ENCODE data around the gene TMEM131L.
"Not testable (repeated sequence)": the region's sequence is repeated elsewhere in the genome, so short reads cannot be mapped to it uniquely, and the experiment has no call there.

TMEM131L gene

DNA sequence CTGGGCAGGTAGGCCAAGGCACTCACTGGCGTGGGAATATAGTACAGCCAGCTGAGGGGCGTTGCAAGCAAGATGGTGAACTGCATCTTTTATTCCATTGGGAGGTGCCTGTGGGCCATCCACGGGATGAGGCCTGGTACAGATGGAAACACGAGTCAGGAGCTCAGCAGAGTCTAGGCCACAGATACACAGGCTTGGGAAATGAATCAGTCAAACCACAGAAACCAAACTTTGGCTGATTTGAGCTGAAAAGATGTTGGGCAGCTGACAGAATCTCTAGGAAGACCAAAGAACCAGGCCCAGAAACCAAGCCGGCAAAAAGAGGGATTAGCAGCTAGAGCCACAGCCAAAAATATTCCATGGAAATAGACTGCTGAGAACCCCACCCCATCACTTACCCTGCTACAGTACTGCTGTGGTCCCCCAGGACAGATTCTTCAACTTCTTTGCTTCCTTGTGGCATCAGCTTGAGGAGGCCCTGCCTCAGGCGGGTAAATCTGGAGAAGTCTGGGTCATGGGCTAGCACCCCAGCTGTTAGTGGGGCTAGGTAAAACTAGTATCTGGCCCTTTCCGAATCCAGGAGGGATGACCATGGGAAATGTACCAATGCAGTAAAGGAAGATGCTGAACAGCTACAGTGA, 75.4 kb downstream of the TMEM131L start:
- DNase-seq (ENCODE audit: low spot score) = peak; percentile 91

DNA sequence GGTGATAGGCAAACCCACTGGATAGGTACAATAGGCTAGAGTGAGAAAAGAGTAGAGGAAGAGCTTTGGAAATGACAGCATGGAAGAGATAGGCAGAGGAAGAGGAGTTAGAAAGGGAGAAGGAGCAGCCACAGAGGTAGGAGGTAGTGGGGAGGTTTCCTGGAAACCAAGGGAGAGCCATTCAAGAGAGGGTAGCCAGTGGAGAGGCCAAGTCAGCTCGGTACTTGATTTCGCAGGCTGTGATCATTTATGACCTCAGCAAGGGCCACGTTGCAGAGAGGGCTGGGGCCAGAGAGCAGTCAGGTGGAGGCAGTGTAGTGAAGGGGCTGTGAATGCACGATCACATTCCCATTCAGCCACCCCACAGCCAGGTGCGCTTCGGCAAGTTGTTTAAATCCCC, 76.0 kb downstream of the TMEM131L start:
- no peak for DNase-seq (ENCODE audit: low spot score)

DNA sequence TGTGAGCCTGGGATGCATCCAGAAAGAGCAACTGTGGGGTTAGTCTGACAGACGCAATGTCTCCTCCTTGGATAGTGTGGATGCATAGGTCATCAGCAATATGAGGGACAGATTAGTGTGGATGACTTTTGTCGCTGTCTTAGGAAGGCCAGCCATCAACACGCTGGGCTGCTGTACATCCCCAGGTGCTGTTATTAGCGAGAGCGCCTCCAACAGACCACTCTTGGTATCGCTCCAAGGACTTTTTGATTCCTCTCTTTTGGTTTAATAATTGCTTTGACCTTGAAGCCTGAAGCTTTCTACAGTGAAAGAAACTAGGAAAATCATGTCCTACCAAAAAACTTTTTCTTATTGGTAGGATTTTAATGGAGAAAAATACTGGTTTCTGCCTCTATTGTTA, 76.7 kb downstream of the TMEM131L start:
- DNase-seq (ENCODE audit: low spot score) = no peak

DNA sequence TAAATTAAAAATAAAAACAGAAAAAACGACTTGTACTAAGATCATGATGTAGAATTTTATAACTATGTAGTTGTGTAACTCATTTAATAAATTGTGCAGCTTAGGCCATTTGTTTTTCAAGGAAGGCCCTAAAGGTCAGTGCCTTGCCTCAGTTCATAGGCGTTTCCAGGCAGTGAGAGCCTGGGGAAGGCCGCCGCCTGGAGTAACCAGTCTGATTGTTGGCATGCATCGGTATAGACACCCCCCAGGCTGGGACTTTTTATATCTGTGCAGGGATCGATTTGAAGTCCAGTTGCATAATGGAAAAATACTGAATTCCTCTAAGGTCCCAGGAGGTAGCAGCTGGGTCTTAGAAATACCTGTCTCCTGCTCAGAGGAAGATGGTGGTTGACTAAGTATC, 77.2 kb downstream of the TMEM131L start:
- DNase-seq (ENCODE audit: low spot score) = no peak

DNA sequence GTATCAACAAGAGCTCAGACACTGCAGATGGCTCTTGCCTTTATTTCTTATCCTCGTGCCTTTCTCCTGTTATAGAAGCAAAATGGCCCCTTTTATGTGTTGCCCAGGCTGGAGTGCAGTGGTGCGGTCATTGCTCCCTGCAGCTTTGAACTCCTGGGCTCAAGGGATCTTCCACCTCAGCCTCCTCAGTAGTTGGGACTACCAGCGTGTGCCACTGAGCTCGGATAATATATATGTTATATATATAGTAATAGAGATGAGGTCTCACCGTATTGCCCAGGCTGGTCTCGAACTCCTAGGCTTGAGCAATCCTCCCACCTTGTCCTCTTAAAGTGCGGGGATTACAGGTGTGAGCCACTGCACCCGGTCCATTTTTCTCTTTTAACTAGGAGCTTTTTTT, 79.7 kb downstream of the TMEM131L start:
- no peak for DNase-seq (ENCODE audit: low spot score)

DNA sequence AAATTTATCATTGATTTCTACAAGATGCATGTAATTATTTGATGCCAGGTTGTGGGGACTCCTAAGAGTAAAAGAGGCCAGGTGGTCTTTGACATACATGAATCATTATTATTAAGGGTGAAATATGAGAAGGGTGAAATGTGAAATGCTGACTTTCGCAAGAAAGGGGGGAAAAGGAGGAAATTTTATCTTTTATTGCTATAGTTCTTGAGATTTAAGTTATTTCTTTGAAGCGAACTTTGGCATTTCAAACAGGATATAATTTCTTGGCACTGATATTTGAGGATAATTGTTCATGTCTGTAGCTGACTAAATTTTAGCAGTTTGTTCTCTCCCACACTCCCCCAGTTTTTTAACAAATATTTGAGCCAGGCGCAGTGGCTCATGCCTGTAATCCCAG, 80.1 kb downstream of the TMEM131L start:
- no peak for DNase-seq (ENCODE audit: low spot score)

DNA sequence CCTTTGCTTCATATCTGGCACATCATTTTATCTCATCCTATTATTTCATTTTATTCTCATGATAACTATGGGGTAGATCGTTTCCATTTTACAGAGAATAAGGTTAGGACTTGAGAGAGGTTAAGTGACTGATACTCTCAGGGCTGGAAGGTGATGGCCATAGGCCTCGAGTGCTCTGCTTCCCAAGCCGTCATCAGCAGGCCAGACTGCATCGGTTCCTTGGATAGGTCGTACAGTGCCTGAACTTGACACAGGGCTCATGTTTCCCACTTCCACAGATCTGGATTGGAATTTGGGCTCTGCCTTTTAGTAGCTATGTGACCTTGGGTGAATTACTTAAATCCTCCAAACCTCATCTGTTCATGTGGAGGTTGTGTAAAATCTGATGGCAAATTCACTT, 81.4 kb downstream of the TMEM131L start:
- no peak for DNase-seq (ENCODE audit: low spot score)

DNA sequence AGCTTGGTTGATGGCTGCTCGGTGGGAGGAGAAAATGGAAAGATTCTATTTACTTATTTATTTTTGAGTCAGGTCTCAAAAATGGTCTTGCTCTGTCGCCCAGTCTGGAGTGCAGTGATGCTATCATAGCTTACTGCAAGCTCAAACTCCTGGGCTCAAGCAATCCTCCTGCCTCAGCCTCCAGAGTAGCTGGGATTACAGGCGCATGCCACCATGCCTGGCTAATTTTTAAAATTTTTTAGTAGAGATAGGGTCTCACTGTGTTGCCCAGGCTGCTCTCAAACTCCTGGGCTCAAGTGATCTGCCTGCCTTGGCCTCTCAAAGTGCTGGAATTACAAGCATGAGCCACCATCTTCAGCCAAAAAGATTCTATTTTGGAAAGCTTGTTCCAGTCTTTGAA, 82.7 kb downstream of the TMEM131L start:
- DNase-seq (ENCODE audit: low spot score) = not testable (repeated sequence)

DNA sequence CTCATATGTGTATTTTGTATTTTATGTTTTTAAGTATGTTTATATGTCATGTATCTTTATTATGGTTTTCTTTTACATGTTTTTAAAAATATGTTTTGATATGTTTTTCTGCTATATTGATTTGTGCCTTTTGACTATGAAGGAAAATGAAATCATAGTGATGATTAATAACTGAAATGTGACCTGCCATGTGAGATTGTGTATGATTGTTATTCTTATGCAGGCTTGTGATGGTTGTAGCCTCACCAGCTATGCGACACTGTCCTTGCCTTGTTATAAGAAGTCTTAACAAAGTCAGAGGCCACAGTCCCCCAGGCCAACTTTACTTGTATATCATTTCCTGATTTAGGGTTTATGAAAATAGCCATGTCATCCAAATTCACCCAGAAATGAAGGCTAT, 83.2 kb downstream of the TMEM131L start:
- DNase-seq (ENCODE audit: low spot score) = no peak

DNA sequence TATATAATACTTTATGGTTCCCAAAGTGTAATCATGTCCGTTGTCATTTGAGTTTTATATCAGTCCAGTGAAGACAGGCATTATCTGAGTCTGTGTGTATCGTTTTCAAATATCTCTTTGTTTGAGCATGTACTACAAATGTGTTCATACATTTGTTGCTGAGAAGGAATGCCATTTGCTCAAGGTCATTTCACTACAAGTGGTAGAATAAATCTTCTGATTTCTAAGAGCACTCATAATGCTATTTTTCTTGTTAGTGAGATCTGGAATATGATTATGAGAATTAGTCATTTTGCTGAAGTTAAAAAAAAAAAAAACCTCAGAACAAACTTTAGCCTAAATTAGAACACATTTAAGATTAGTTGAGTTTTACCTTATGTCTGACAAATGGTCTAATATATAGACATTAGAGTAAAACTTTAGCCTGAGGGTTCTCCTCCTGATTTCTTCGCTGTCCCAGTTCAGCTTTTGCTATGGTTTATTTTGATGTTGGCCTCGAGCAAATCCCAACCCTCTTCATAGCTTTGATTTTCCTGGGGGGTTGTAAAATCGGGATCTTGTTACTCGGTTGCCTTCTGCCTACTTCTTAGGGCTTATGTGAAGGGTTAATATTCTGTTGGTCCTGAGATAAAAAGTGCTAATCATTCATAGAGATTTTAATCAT, 87.1 kb downstream of the TMEM131L start:
- no peak for DNase-seq (ENCODE audit: low spot score)

DNA sequence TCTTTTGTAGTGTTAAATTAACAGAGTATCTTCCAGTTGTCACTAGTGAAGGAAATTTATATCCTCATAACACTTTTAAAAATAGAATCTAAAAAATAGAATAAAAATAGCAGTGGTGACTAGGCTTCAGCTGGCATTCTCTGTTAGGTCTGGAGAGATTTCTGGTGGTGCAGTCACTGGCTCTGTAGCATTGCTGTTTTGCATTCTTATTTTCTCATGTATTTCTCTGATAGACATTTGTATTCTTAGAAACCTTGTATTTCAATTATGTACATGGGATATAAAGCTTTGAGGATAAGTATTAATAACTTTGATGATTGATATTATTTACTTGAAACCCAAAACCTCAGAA, 87.6 kb downstream of the TMEM131L start:
- DNase-seq (ENCODE audit: low spot score) = no peak

DNA sequence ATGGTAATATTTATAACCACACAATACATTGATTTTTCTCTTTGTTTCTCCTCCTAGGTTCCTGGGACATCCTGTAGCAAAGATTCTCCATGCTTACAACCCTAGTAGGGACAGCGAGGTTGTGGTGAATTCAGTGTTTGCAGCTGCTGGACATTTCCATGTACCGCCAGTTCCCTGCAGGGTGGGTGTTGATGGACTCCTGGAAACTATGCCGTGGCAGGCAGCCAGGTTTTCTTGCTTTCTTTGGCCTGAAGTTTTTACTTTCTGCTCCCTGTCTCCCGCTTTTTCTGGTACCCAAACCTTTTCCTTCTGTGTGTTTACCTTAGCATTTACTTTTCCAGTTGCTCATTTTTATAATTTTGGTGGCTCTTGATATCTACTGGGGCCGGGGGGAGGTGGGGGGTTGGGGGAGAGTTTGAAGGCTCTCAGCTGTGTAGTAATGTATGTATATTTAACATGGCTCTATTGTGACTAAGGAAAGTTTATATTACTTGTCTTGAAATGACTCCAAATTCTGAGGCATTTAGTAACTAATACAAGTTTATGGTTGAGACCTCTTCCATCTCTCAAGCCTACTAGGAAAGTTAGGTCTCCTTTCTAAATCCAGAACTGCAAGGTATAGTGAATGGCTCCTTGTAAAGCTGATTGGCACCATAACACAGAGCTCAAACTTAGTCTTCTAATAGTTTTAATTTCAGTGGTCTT, 89.7 kb downstream of the TMEM131L start:
- peak; percentile 35 for DNase-seq (ENCODE audit: low spot score)

DNA sequence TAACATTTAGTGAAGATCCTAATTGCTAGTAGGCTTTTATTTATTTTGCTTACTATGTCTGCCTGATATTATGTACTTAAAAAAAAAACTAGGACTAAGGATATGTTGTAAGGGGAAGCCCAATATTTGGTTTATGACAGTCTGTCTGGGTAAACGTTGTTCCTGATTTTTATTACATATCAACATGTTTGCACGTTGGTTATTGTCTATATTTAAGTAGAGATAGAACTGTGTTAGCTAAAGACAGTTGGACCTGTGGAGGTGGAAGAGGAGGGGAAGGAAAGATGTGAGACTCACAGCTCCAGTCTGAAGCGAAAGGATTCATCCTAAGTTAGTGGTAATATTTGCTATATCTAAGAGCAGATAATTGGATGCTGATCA, 90.3 kb downstream of the TMEM131L start:
- no peak for DNase-seq (ENCODE audit: low spot score)

DNA sequence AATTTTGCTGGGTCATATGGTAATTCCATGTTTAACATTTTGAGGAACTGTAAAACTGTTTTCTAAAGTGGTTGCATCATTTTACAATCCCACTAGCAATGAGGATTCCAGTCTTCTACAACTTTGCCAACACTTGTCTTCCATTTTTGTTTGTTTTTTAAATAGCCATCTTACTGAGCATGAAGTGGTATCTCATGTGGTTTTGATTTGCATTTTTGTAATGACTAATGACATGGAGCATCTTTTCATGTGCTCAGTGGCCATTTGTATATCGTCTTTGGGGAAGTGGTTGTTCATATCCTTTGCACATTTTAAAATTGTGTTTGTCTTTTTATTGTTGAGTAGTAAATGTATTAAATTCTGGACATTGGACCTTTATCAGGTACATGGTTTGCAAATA, 94.7 kb downstream of the TMEM131L start:
- DNase-seq (ENCODE audit: low spot score) = no peak

DNA sequence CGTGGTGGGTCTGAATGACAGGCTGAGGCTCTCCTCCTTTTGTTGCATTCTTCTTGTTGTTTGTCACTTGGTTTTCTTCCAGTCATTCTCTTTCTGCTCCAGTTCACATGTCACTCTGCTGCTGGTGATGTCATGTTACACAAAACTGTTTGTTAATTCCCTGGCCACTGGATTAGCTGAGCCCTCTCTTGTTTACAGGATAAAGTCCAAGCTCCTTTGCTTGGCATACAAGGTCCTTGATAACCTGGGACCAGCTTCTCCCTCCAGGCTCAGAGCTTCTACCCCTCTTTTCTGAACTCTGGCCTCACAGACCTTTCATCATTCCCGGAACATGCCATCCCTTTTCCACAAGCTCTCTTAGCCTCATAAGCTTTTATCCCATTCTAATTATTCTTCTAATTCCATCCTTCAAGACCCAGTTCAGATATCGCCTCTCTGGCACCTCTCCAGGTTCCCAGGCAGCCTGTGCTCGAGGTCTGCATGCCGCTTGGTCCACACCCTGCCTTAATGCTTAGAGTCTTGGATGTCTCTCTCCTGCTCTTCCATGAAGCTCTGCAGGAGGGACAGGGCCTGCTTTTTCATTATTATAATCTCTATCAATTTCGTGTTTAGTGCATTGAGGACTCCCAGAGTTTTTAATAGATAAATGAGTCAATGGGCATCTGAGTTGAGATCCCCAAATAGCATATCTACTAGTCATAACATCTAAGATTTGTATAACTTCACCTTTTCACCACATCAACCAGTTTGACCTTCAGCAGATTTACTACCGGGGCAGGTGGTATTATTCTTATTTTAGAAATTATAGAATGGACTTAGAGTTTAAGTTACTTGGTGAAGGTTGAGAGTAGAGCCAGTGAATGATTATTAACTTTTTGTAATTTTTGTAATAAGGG, 98.7 kb downstream of the TMEM131L start:
- no peak for DNase-seq (ENCODE audit: low spot score)

DNA sequence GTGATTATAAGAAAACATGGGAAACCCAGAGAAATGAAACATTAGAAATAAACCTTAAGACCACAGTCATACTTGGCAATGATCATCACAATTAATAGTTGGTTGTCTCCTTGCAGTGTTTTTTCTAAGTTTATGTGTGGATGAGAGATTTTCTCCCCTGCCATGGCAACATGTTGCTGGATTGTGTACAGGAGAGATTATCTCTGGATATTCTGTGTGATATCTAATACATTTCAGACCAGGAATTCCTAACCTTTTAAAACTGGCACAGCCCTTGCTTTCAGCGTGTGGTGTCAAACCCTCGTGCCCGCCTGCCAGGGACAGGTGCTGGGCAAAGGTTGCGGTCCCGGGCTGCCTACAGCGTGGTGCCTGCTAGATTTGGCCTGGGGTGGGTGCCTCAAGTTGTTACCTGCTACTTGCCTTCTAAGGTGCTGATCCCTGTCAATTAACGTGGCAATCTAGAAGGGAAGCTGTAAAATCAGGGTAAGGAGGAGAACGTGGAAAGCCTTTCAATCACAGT, 100.5 kb downstream of the TMEM131L start:
- DNase-seq (ENCODE audit: low spot score) = no peak

DNA sequence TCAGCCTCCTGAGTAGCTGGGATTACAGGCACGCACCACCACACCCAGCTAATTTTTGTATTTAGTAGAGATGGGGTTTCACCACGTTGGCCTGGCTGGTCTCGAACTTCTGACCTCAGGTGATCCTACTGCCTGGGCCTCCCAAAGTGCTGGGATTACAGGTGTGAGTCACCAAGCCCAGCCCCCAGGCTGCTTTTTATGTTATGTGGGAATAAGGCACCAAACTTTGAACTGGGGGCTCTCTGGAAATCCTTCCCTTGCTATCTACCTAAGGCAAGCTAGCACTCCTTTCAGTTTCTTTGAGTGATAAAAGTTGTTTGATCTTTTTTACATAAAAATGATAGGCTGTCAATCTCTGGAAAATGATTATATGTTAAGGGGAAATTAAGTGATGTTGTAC, 101.5 kb downstream of the TMEM131L start:
- not testable (repeated sequence) for DNase-seq (ENCODE audit: low spot score)

DNA sequence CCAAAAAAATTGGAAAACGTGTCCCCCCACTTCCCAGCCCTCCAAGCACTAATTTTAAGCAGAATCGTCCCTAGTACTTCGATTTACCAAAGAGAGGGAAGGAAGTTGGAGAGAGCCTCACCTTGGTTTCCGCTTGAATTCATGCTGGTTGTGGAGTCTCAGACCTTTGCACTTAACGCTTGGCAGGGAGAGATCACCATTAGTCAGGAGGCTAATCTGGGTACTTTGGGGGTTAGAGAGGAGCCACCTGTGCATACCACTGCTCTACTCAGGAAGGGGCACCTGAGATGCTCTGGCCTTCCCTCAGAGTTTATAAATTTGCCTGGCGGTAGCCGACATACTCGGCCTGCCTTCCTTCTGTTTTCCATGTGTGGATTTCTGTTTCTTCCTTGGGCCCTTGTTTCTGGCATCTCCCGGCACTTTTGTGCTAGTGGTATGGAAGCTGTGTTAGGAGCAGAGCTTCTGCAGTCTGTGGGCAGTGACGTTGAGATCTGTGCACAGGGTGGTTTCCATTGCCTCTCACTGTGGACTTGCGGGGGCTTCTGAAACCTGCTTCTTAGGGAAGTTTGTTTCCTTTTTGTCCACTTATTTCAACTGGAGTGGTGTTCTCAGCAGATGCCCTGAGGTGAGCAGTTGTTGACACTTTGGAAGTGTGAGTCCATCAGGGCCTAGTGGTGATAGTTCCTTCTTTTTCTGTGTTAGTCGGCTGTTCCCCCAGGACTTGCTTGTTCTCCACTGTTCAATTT, 104.2 kb downstream of the TMEM131L start:
- DNase-seq (ENCODE audit: low spot score) = no peak

DNA sequence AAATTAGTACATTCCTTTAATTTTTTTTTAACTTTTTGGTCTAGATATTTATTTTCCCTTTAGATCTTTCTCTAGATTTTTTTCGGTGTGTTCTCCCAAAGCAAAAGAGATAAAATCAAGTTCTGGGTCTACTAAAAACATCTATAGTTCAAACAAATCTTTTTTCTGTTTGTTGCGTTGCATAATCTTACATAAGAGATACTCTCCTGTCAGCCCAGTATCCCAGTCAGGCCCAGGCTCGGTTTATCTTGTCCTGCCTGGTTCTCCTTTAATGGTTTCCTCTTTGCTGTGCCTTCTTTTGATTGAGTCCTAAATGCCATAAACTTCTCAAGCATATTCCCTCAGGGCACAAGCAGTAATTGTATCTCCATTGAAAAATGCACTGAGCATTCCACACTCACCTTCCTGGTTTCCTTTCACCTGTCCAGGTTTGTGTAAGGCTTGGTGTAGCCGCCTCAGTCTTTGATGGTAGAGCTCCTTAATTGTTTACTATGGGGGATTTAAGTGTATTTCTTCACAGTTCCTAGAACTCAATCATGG, 104.9 kb downstream of the TMEM131L start:
- DNase-seq (ENCODE audit: low spot score) = no peak

DNA sequence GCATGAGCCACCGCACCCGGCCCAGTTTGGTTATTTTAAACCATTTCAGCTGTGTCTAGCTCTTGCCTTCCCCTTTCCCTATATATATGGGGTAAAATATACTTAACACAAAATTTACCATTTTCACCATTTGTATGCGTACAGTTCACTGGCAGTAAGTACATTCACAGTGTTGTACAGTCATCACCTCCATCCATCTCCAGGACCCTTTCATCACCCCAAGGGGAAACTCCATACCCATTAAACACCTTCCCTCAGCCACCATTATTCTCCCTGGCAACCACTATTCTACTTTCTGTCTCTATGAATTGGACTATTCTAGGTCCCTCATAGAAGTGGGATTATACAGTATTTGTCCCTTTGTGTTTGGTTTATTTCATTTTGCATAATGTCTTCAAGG, 106.4 kb downstream of the TMEM131L start:
- DNase-seq (ENCODE audit: low spot score) = no peak

DNA sequence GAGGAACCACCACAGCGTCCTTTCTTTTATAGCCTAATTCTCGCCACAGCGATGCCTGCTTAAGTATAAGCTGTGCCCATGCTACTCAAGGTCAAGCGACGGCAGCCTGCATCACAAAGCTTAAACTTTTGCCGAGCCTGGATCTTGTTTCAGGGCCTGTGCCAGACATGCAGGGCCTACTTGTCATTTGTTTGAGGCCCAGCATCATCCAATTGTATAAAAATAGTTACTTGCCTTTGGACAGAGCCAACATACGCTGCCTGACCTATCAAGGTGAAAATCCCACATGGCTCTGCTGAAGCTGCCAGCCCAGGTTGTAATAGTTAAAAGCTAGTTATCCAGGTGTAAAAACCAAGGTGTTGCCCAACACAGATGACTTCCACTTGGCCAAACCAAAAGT, 107.1 kb downstream of the TMEM131L start:
- no peak for DNase-seq (ENCODE audit: low spot score)

Measured in hepatic stellate cell (primary cell).